GM18498 (cell line): ENCODE data around the gene CC2D2A.

Source experiments
- ATAC-seq: cut with Tn5 transposase; IDR thresholded peaks from one replicate; pipeline ENCODE4 v1.9.1; 2021; ENCODE audit warnings: mild to moderate bottlenecking, moderate library complexity; ENCODE audit not compliant: unreplicated experiment

The CC2D2A gene

DNA sequence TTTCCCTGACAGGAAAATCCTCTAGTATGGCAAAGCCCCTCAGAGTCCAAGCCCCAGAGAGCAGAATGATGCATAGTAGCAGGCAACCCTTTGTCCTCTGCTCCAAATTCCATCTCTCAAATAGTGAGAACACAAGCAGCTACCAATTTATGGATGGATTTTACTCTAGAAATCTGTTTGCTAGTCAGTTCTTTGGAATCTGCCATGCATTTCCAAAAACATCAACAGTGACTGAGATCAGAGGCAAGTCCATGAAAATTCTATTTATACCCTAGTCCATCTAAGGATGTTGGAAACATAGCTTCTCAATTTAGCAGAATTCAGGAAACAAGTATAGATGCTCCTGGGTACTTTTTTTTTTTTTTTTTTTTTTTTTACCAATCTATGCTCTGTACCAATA is 10.0 kb upstream of the CC2D2A start:
- no peak for ATAC-seq

DNA sequence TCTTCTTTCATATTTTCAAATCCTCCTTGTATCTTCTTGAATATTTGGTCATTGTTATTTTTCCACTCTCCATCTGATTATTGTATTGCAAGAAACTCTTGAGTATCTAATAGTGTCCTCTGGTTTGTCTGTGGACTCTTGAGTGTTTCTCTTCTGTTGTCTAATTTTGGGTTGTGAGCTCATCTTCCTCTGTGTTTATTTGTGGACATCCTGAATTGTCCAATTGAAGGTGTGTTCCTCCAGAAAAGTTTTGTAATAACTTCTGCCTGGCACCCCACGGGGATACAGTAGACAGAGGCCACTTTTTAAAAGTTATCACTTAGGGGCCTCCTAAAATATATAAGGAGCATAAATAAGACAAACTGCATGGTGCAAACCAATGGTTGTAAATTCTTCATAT is 3.1 kb upstream of the CC2D2A start:
- no peak for ATAC-seq

DNA sequence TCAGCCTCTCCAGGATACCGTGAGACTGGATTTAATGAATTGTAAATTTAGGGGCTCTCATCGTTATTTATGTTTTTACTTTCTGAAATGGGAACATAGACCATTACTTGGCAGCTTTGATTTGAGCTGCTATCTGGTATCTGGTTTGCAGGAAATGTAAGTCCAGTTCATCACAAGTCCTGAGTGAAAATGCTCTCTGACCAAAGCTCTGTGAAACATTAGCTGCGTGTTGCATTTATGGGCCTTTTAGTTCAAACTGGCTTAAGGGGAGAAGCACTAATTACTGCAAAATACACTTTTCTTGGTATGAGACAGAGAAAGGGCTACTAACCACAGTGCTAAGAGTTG is 420 bp downstream of the CC2D2A start:
- no peak for ATAC-seq

DNA sequence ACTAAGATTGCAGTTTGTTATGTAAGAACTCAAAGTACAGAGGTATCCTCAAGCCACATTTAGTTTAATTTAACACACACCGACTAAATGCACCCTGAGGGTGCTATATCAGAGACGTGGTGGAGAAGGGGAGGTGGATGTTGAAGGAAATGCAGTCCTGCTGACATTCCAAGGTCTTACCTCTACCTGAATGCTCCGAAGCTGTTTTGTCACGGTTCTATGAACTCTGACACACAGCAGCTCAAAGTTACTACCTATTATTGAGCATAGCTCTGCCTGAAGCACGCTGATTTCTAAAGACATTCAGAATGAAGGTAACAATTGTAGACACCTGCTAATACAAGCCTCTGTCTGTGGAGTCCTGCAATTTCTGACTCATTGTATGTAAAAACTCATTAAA is 6.7 kb downstream of the CC2D2A start:
- no peak for ATAC-seq

DNA sequence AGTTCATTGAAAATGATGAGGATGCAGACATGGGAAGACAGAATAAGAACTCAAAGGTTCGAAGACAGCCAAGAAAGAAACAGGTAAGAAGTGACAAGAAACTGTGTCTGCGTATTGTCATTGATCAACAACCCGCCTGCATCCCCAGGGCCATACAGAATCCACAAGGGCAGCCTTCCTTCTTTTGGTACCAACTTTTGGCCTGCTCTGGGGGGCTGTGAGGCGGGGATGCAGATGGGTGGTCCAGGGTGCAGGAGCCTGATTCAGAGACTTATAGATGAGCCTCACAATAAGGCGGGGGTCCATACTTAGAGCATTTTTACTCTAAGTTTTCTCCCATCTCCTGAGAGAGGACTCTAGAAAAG is 9.0 kb downstream of the CC2D2A start:
- ATAC-seq = no peak

DNA sequence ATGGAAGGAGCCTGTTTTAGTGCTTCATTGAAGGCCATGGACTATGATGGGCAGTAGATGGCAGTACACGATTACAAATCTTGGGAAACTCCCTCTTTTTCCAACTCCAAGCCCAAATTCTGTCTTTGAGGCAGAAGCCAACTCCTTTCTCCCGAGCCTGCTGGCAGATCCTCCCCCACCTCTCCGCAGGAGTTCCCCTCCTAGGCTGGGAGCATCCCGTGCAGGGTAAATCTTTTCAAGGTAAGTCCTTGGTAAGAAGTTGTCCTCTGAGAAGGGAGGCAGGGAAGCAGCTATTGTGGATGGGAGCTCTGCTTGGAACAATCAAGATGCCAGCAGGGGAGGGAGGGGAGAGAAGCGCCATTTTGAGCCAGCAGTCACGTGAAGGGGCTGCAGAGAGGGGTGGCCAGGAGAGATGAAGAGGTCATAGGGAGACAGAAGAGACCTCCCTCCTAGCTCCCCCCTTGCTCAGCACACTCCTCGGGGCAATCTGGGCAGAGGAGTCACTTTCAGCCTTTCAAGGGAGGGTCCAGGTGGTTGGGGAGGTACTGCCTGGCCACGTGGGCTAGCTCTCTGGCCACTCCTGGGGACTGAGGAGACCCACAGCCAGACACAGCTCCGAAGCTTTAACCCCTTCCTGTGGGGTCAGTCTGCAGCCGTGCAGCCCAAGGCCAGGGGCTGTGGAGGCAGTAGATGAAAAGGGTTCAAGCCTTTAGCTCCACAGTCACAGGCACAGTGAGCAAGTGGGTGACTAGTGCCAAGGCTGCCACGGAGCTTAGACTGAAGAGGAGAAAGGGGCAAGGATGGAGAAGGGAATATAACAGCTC is 9.6 kb downstream of the CC2D2A start:
- ATAC-seq = no peak

DNA sequence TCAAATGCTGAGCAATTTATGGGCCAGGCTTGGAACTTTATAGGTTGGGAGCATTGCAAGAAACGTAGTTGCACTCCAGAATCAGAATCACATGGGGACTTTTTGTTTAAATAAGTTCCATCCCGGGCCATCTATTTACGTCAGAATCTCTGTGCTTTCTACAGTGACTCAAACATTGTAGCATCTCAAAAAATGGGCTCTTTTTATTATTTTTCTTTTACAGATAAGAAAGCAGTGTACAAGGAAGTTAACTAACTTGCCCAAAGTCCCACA is 10.2 kb downstream of the CC2D2A start:
- ATAC-seq = no peak

DNA sequence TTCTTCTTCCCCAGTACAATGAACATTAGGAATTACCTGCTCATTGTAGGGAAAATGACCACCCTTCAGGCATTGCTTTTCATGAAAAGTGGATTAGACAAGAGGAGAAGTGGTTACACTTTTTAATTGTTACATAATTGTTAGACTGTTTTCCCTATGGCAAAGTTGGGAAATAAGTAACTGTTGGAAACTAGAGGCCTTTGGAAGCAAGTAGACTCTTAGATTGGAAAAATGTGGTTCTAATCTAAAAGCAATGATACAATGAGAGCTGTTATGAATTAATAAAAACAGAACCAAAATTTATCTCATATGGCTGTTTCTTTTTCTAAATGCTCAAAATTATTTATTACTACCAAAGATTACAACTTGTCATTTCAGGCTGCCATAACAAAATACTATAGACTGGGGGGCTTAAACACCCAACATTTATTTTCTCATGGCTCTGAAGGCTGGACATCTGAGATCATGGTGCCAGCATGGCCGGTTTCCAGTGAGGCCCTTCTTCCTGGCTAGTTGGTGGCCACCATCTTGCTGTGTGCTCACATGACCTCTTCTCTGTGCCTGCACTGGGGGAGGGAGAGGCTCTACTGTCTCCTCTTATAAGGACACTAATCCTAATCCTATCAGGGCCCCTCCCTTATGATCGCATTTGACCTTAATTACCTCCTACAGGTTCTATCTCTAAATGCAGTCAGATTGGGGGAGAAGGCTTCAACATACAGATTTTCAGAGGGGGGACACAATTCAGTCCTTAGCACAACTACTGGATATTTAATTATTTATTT is 12.5 kb downstream of the CC2D2A start:
- no peak for ATAC-seq

DNA sequence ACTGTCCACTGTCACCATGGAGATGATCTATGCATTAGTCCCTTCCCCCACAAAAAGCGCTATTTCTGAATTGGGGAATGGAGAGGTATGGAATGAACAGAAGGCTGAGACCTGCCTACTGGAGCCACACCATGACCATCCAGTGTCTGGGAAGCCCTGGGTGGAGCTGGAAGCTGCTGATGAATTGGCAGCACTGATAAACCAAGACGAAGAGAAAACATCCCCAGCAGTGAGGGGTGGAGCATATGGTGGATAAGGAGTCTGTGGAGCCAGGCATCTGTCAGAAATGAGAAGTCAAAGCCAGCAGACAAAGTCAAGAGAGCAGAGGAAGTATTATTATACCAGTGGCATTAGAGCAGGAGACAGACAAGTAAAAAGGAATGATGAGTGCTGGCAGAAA is 13.2 kb downstream of the CC2D2A start:
- ATAC-seq = no peak

DNA sequence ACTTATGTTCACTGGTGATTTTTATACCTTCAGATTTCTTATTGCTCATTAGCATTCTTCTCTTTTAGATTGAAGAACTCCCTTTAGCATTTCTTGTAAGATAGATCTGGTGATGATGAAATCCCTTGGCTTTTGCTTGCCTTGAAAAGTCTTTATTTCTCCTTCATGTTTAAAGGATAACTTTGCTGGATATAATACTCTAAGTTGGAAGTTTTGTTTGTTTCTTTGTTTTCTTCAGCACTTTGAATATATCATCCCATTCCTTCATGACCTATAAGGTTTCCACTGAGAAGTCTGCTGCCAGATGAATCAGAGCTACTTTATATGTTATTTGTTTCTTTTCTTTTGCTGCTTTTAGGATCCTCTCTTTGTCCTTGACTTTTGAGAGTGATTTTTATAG is 18.5 kb downstream of the CC2D2A start:
- ATAC-seq = no peak

DNA sequence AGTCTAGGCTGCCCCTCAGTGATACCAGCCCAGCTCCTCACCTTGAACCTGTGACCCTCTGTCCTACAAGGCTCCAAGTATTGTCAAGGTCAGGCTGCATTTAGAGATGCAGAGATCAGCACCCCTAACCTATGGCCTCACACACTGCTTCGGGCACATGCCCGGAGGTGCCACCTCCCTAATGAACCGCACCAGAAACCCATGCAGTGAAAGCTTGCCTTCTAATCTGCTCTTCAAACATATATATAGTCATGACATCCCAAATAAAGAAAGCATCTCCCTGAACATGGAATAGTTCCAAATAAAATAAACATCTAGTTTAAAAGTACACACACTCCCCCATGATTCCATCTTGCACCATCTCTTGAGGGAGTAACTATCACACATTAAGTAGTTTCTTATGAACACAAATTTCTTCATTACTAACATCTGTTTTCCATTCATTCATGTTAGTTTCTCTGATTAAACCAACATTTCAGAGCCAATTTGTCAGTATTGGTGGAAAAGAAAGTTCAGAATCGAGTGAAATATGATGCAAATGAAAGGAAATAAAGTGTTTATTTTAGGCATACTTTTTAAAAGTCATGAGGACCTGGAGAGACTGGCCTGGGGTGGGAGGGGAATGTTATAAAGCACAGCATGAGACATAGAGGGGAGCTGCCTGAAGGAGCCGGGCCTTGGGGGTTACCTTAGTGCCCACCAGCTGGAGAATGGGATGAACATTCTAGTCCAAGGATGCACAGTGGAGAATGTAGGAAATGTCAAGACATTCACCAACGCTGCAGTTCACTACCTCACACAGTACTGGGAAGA is 19.2 kb downstream of the CC2D2A start:
- ATAC-seq = no peak

DNA sequence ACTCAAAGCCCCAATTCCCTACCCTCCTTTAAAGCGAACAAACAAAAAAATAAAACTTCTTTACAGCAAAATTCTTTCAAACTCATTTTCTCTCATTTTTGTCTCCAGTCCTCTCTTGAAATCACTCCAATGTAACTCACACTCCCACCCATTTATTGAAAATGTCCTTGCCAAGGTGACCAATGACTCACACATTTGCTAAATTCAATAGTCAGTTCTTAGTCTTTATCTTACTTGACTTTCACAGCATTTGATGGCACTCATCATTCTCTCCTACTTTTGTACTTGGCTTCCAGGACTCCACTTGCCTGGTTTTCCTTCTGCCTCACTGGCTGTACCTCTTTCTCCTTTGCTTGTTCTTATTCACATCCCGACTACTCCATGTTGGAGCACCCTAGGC is 19.9 kb downstream of the CC2D2A start:
- ATAC-seq = no peak

DNA sequence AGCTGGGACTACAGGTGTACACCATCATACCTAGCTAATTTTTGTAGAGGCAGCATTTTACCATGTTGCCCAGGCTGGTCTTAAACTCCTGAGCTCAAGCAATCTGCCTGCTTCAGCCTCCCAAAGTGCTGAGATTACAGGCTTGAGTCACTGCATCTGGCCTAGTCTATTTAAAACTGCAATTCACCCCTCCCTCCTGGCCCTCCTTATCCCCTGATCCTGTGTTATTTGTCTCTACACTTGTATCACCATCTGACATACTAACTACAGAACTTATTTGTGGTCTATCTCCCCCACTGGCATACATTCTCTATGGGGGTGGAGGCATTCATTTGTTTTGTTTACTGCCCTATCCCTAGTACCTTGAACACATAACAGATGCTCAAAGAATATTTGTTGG is 23.7 kb downstream of the CC2D2A start:
- ATAC-seq = no peak

DNA sequence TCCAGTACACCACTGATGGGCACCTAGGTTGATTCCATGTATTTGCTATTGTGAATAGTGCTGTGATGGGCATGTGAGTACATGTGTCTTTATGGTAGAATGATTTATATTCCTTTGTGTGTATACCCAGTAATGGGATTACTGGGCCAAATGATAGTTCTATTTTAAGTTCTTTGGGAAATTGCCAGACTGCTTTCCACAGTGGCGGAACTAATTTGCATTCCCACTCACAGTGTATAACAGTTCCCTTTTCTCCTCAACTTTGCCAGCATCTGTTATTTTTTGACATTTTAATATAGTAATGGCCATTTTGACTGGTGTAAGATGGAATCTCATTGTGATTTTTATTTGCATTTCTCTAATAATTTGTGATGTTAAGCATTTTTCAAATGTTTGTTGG is 25.9 kb downstream of the CC2D2A start:
- no peak for ATAC-seq

DNA sequence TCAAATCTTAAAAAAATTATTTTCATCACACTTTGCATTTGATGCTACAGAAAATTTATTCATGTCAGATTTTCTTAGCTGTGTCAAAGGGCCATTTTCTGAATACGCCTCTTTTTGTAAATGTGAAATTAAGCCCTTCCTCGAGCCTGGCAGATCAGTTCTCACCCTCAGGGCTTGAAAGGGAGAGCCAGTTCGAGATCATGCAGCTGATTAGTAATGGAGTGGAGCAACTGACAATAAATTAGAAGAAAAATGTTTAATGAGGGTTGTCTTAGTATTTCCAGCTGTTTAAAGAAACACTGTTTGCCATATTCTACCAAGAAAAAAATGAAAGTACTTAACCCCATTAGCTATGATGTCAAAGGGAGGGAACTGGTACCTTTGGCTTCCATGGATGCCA is 28.7 kb downstream of the CC2D2A start:
- ATAC-seq = no peak

DNA sequence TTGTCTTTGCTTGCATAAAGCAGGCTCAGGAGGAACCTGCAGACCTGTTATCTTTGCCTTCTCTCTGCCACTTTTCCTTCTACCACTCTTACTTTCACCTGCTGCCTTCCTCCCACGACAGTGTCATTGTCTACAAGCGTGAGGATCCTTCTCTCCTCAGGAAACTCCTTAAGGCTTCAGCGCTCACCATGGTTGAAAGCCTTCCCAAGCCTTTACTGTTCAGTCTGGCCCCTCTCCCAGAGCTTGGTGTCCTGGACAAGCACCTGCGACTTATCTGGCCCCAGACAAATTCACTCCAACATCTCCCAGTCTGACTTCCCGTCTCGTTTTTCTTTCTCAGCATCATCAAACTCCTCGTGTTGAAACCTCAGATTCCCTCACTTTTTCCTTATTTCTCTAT is 31.0 kb downstream of the CC2D2A start:
- ATAC-seq = no peak

DNA sequence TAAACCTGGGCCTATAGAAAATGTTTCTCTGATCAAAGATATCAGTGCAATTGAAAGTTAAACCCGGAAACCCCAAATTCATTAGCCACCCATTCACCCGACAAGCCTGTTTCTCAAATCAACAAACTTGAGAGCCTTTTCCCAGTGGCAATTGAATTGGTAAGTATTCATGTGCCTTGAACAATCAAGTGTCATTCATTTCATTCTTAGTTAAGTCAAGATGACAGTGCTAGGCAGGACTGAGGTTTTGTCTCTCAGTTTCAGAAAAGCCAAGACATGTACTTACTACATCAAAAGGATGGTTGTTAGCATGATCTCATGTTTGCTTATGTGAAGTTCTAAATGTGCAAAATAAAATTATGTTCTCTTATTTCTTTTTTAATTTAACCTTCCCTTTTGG is 32.3 kb downstream of the CC2D2A start:
- no peak for ATAC-seq

DNA sequence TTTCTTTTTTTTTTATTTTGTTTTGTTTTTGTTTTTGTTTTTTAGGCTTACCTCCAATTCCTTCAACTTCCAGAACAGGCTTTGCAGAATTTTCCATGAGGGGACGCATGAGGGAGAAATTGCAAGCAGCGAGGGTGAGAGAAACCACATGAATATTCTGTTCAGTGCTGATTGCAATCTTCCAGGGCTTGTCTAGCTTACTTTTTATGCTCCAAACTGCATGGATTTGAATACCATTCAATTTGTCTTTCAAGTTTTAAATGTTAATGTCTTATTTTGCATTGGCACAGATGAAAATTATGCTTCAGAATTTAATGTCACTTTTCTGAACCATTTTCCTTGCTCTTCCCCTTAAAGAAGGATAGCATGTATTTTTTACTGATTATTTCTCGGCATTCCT is 32.7 kb downstream of the CC2D2A start:
- no peak for ATAC-seq

DNA sequence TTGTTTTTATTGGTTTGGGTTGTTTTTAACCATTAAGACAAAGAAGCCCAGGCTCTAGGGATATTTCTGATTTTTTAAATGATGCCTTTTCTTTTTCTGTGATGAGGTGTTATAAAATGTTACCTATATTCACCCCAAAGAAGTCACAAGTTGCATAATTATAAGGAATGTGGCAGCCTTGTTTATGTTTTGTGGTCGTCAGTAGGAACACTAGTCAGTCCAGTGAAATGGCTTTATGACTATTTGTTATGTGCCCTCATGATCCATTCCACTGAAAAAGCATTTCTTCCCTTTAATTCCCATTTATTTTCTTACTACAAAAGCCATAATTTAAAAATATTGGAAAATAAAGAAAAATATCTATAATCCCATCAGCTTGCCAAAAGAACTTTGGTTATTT is 34.4 kb downstream of the CC2D2A start:
- ATAC-seq = no peak

DNA sequence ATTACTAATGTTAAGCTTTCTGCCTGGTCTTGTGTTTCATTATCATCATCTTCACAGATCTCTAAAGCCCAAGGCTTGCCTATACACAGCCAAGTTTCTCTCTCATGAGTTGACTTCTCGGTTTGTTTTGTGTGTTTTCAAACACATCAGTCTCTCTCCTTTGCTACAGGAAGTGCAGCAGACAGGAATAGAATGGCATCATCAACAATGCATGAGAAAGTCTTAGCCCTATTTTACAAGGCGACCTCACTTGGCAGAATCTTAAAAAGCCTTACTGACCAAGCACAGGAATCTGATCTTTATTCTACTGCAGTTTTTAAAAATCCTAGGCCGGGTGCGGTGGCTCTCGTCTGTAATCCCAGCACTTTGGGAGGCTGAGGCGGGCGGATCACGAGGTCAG is 36.8 kb downstream of the CC2D2A start:
- ATAC-seq = no peak

DNA sequence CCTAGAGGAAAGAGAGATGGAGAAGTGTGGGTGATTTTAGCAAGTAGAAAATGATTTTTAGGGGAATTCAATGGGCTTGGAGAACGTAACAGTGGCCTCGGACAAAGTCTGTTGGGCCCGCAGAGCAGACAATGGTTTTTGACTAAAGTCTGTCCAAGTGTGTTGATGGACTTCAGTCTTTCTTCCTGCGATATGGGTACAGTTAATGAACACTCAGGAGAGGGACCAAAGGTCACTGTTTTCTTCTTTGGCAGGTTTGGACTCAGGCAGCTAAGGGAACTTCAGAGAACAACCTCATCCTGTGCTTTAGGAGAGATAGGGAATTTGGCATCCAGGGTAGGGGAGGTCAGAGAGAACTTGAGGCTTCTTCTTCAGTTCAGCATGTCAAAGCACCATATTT is 38.0 kb downstream of the CC2D2A start:
- ATAC-seq = no peak

DNA sequence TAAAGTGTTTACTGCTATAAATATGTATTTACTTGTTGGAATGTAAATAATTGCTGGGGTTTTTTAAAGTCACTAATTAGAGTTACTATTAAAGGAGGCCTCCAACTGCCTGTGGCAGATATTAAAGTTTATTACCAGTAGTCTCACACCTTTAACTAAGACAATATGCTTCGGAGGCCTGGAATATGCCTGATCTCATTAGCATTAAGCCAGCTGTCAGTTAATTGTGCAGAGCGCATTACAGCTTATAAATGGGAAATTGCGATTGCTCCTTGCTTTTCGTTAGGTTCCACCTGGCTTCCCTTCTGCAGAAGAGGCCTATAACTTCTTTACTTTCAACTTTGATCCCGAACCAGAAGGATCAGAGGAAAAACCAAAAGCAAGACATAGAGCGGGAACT is 41.3 kb downstream of the CC2D2A start:
- ATAC-seq = no peak
